IPS-18c (cell line): ENCODE results near the gene CBX7.

Experiments
- H3K4me3 ChIP-seq: 2 replicates; pipeline ENCODE4 v1.7.0; 2013; ENCODE audit warnings: low read depth, mild to moderate bottlenecking, low read length, moderate library complexity; ENCODE audit not compliant: insufficient read depth
- H3K9me3 ChIP-seq: one replicate; pipeline ENCODE4 v1.6.1; 2013; ENCODE audit warnings: mild to moderate bottlenecking, low read length, moderate library complexity; ENCODE audit not compliant: control insufficient read depth, insufficient read depth

The CBX7 gene

DNA sequence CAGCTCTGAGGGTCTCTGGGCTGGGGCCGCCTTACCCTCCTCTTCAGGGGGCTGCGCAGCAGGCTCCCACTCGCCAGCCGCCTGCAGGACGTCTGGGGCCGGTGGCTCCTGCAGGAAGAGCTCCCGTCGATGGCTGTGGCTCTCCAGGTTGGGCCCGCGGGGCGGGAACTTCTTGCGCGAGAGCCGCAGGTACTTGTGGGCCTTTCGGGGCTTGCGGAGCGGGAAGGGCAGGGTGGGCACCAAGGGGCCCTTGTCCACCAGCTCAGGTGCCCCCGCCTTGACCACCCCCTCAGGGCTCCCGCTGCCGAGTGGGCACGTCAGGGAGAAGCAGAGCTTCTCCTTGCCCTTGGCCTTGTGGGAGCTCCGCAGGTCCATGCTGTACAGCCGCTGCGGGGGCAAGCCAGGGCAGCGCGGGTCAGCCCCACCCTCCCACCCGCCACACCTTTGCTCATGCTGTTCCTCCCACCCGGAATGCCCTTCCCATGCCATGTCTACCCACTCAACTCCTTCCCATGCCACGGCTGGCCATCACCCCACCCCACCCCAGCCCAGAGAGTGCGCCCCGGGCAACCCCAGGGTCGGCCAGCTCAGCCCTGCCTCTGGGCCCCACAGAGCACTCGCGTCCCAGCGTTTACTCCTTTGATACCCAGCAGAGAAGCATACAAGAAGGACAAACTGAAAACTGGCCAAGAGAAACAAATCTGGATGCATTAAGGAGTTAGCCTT is 18.0 kb downstream of the CBX7 start:
- H3K4me3 ChIP-seq: no peak overlapping the region
- no peaks in the 10 kb centered on the region for H3K9me3 ChIP-seq

DNA sequence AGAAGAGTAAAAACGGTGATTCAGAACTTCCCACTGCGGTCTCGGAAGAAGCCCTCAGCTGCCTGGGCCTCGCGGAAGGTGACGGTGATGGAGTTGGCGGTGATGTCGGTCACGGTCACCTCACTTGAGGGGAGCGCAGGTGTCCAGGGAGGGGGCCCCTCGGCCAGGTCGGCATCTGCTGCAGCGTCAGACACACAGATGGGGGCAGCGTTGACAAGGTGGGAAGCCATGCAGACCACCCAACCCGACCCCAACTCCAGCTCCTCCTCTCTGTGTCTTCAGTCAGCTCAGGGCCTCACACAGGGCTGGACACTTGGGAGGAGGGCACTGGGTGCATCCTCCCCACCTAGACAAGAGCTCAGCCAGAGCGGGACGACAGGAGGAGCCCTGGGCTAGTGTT is 18.6 kb downstream of the CBX7 start:
- H3K9me3 ChIP-seq: no peaks in the 10 kb centered on the region
- H3K4me3 ChIP-seq: no peak overlapping the region

DNA sequence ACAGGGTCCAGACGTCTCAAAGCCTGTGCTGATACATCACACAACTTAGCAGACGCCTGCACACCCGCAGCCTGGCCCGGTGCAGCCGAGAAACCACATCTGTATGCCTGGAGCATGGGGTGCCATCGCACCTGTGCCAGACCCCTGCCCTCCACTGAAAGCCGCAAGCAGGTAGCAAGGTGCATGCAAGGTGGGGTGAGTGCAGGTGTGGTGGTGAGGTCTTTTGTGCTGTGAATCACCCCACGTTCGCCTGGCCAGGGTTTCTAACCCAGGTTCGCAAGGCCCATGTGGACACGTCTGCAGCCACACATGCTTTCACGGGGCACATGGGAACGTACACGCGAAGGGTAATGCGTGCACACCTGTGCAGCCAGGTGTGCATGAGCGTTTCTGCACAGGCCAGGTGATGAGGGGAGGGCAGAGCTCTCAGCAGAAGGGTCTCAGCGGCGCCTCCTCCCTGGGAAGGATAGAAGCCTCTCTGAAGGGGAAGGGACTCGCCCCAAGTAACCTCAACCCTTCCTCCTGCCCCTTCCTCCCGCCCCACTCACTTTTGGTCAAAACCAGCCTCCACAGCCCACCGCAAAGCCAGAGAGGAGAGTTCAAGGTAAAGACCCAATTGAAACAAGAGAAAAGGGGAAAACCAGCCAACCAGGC is 19.5 kb downstream of the CBX7 start:
- no peaks in the 10 kb centered on the region for H3K9me3 ChIP-seq
- no peak overlapping the region for H3K4me3 ChIP-seq

DNA sequence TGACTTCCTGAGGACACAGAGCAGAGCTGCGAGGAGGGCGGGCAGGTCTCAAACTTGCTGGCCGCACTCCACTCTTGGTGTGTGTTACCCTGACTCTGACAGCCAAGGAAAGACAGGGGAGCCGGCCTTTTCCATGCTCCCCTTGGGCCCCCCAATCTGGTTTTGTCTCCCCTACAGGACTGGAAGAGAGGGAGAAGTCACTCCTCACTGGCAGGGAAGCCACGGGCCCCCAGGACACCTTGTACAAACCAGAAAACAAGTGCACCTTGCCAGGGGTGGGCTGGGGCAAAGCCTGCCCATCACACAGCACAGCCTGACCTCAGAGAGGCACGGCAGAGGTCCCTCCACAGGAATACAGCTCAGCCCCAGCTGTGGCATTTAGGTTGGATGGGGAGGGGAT is 20.2 kb downstream of the CBX7 start:
- H3K9me3 ChIP-seq: no peaks in the 10 kb centered on the region
- no peak overlapping the region for H3K4me3 ChIP-seq

DNA sequence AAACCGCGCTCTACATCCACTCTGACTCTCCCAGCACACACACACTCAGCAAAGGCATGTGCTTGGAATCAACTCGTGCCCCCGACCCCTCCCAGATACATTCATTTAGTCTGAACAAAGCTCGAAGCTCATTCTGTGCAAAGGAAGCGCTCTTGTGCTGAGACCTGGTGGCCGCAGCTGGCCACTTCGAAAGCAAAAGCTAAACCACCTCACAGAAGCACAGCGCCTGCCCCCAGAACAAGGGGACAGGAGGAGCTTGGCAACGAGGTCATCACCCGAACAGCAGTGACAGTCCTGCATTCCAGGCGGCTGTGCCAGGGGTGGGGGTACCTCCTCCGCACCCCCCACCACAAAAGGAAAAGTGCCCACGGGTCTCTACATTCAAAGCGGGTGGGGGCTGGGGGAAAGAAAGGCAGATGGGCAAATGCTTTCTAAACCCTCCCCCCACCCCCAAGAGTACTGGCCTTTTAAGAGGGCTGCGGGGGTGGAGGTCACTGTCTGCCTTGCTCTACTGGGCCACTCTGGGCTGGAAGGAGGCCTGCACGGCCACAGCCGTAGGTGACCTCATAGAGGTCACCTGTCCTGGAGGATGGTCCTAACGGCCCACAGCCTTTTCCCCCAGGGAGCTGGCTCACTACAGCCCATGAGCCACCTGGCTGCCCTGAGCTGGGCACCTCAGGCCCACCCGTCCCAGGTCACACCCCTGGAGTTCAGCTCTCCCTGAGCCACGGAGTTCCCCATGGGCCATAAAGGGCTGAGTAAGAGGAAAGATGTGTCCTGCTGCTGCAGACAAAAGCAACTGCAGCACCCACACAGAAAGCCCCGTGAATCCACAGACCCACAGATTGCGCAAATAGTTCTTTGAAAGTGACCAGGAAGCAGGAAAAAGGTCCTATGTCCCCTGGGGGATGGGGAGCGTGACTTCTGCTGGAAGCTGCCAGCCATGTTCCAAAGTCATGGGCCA is 21.3 kb downstream of the CBX7 start:
- Histone ChIP-seq H3K4me3 (no peak overlapping the region), H3K9me3 (no peaks in the 10 kb centered on the region)

DNA sequence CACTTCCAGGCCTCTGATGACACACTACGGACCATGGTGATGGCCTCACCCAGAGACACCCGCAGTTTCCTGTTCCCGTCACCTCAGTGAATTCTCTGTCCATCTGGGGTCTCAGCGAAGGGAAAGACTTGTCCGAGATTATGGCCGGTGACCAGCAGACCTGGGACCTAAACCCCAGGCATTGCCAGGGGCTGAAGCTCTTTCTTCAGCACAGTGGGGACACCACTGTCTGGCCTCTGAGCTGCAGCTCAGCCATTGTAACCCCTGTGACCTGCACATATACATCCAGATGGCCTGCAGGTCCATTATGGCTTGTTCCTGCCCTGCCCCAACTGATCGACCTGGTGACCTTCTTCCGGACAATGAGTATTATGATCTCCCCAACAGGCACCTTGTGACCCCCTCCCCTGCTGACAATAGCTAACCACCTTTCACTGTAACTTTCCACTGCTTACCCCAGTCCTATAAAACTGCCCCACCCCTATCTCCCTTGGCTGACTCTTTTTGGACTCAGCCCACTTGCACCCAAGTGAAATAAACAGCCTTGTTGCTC is 22.3 kb downstream of the CBX7 start:
- no peak overlapping the region for H3K4me3 ChIP-seq

DNA sequence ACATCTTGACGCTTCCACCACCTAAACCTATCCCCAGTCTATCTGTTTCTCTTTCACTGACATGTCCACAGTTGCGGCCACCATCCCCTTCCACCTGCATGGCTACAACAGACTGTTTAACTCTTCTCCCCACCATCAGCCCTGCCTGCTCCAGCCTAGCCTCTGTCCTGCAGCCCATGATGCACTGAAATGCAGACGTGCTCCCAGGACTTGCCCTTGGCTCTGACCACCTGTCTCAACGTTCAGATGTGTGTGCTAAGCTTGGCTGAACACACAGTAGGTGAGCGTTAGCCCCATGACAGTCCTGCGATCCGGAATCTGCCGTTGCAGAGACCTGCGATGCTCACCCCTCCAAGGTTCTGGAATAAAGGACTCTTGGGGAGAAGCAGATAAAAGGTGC is 22.7 kb downstream of the CBX7 start:
- Histone ChIP-seq H3K9me3 (no peaks in the 10 kb centered on the region), H3K4me3 (no peak overlapping the region)

More for the DNA sequence above, 22.3 kb downstream of the CBX7 start:
- H3K9me3 ChIP-seq: no peaks in the 10 kb centered on the region

DNA sequence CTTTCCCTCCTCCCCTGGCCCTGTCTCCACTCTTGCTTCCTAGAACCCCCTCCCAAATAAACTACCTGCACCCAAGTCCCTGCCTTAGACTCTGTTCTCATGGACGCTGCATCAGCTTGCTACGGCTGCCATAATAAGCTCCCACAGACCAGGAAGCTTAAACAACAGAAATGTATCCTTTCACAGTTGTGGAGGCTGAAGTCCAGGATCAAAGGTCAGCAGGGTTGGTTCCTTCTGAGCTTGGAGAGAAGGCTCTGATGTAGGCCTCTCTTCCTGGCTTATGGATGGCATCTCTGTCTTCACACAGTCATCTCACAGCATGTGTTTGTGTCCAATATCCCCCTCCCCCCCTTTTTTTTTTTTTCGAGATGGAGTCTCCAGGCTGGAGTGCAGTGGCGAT is 23.4 kb downstream of the CBX7 start:
- H3K9me3 ChIP-seq: no peaks in the 10 kb centered on the region
- H3K4me3 ChIP-seq: no peak overlapping the region

DNA sequence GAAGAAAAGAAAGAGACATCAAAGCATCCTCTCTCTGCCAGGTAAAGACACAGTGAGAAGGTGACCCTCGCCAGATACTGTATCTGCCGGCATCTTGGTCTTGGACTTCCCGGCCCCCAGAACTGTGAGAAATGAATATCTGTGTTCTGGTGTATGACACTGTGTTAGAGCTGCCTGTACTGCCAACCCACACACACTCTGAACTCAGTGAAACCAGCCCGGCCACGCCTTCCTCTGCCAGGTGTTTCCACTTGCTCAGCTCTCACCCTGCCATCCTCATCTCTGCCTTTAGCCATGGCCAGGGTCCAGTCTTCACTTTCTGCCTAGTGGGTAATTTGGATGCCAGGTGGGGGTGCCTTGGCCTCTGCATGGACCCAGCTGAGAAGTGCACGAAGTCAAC is 24.0 kb downstream of the CBX7 start:
- no peaks in the 10 kb centered on the region for H3K9me3 ChIP-seq
- no peak overlapping the region for H3K4me3 ChIP-seq

DNA sequence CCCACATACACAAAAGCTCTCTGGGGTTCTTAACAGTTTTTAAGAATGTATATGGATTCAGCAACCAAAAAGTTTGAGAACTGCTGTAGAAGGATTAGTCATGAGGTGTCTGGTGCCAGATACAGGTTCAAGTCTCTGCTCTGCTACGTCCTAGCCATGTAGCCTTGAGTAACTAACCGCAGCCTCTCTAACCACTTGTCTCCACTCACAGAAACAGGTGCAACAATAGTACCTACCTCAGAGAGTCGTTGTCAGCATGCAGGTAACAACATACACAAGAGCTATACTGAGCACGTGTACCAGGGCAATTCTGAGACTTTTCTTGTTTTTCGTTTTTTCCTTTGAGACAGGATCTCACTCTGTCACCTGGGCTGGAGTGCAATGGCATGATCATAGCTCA is 26.9 kb downstream of the CBX7 start:
- H3K9me3 ChIP-seq: no peaks in the 10 kb centered on the region
- no peak overlapping the region for H3K4me3 ChIP-seq

DNA sequence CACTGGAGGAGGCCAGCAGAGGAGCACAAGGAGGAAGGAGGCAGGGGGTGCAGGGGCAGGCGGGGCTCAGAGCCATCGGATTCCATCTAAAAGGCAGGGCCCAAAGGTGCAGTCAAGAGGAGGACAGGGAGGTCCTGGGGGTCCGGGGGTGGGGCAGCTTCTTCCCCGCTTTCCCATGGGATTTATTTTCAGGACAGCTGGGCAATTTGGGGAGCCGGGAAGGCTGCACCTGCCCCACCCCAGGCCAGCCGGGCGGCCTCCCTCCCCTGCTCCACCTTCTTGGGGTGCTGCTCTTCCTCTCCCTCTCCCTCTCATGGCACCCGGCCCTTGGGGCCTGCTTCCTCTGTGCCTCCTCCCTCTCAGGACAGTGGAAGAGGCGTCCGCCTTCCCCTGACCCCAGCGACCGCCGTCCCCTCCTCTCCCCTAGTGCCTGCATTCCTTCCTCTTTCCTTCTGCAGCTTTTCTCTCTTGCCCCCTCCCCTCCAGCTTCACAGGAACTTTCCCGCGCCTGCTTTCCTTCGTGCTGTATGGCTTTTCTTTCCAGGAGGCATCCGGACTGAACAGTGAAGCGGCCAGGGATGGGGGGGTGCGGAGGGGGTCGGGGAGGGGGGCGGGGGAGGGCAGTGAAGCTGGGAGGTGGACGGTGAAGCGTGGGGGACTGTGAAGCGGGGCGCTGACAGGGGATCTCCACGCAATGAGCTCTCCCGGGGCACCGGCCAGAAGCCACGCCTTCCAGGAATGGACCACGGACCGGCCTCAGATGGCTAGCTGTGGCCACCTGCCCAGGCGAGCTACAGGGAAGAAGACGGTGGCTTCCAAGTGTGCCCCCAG is 28.5 kb downstream of the CBX7 start:
- no peak overlapping the region for H3K4me3 ChIP-seq
- H3K9me3 ChIP-seq: no peaks in the 10 kb centered on the region

DNA sequence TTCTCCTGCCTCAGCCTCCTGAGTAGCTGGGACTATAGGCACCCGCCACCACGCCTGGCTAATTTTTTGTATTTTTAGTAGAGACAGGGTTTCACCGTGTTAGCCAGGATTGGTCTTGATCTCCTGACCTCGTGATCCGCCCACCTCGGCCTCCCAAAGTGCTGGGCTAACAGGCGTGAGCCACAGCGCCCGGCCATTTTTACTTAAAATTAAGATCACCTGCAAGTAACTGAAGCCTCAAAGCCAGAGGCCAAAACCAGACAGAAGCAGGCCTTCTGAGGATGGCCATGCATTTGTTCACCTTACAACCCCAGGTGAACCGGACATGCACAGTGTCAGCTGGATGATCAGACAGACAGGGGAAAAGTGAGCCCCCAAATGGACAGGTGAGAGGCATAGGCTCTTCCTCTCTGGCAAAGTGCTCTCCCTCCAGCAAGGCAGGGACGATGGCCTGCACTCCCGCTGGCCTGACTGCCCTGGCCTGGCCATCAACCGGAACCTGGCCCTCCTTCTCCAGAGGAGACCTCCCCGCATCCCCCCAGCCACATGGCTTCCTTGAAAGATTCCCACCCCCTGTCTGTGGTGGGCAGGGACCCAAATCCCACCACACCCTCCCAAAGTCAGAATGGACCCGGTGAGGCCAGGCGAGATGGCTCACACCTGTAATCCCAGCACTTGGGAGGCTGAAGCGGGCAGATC is 29.6 kb downstream of the CBX7 start:
- Histone ChIP-seq H3K9me3 (no peaks in the 10 kb centered on the region), H3K4me3 (no peak overlapping the region)

DNA sequence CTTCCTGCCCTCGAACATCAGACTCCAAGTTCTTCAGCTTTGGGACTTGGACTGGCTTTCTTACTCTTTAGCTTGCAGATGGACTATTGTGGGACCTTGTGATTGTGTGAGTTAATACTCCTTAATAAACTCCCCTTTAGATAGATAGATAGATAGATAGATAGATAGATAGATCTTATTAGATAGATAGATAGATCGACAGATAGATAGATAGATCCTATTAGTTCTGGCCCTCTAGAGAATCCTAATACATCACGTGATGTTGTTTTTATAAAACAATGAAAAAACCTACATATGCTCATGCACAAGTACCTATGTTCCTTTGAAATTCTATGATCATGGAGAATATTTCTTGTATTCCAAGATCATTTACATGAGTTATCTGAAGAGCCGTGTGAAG is 31.5 kb downstream of the CBX7 start:
- no peaks in the 10 kb centered on the region for H3K9me3 ChIP-seq

DNA sequence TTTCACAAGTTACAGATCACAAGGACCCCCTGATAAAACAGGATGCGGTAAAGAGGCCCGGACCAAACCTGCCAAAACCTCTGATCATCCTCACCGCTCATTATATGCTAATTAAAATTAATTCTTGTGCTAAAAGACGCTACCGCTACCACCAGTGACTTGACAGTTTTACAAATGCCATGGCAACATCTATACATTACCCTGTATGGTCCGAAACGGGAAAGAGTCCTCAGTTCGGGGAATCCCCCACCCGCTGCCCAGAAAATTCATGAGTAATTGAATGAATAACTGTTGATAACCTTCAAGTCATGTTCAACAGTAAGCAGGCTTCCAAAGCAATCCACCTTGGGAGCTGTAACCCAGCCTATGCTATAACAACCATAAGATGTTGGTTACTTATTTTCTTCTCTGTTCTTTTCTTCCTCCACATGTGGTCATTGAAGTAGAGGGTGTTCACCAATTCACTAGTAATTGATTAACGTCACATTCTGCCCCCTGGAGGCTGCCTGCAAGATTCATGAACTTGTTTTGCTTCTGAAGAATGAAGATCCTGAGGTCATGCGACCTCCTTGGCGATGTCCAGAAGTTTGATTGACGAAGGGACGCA is 34.8 kb downstream of the CBX7 start:
- no peaks in the 10 kb centered on the region for H3K9me3 ChIP-seq
- H3K4me3 ChIP-seq: no peak overlapping the region

More for the DNA sequence above, 31.5 kb downstream of the CBX7 start:
- H3K4me3 ChIP-seq: no peak overlapping the region

DNA sequence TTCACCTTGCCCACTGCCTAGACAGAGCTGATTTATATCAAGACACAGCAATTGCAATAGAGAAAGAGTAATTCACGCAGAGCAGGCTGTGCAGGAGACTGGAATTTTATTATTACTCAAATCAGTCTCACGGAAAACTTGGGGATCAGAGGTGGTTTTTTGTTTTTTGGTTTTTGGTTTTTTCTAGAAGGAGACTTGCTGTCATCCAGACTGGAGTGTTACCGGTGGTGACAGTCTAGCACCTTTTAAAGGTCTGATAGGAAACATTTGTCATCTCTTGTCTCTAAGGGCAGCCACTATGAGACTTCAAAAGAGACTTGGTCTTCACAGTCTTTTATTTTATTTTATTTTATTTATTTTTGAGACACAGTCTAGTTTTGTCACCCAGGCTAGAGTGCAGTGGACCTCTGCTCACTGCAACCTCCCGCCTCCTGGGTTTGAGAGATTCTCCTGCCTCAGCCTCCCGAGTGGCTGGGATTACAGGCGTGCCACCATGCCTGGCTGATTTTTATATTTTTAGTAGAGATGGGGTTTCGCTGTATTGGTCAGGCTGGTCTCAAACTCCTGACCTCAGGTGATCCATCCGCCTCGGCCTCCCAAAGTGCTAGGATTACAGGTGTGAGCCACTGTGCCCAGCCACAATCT is 36.4 kb downstream of the CBX7 start:
- no peaks in the 10 kb centered on the region for H3K9me3 ChIP-seq
- no peak overlapping the region for H3K4me3 ChIP-seq
